ENCODE measurements around the gene BEND3. TPM values are rescaled to one million over a fixed set of nuclear protein-coding genes. Genes with fewer than 3 reads are reported as not detected.

The BEND3 gene
- total and polyA plus RNA-seq, 9 of the 15 experiments (the other 6 are each of a cell fraction or from before 2014, with no cell fraction given): 0.64 to 8.4 (median 3.3) TPM

DNA sequence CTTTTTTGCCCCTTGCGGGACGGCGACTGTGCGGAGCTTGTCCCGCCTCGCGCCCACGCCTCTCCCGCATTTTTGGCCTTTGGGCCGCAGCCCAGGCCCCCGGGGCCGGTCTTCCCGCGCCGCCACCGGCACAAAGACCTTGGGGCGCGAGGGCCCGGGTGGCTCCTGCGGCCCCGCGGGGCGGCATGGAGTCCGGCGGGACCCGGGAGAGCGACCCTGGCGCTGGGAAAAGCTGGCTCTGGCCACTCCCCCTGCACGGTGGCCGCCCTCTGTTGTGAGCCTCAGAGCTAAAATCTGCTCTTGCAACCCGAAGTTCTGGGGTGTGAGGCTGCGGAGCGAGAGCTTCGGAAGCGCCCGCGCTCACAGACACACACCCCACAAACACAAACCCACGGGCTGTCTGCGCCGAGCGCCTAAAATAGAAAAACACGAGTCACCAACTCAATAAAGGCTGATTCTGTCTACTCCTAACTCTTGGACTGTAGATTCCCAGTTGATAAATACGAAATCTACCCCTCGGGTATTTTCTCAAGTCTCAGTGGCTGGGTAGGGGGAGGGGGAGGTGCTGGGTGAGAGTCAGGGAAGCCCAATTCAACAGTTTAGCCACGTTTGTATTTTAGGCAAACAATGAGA is 496 bp upstream of the BEND3 start (continued):
- TF ChIP-seq, protein P1, sequence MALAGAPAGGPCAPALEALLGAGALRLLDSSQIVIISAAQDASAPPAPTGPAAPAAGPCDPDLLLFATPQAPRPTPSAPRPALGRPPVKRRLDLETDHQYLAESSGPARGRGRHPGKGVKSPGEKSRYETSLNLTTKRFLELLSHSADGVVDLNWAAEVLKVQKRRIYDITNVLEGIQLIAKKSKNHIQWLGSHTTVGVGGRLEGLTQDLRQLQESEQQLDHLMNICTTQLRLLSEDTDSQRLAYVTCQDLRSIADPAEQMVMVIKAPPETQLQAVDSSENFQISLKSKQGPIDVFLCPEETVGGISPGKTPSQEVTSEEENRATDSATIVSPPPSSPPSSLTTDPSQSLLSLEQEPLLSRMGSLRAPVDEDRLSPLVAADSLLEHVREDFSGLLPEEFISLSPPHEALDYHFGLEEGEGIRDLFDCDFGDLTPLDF (CRISPR knock-in tag; IDR thresholded peaks at IDR 0.05): peak; percentile 66
- TF ChIP-seq, protein P2, sequence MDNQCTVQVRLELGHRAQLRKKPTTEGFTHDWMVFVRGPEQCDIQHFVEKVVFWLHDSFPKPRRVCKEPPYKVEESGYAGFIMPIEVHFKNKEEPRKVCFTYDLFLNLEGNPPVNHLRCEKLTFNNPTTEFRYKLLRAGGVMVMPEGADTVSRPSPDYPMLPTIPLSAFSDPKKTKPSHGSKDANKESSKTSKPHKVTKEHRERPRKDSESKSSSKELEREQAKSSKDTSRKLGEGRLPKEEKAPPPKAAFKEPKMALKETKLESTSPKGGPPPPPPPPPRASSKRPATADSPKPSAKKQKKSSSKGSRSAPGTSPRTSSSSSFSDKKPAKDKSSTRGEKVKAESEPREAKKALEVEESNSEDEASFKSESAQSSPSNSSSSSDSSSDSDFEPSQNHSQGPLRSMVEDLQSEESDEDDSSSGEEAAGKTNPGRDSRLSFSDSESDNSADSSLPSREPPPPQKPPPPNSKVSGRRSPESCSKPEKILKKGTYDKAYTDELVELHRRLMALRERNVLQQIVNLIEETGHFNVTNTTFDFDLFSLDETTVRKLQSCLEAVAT (IDR thresholded peaks at IDR 0.05): no peak
- TF ChIP-seq EP300 (IDR thresholded peaks at IDR 0.05; ENCODE audit: low read length) (0 out of 2 replicates have a peak, but pooled peaks have one; percentile 2), TBP (optimal IDR thresholded peaks at IDR 0.05; ENCODE audit: low read depth, low read length) (peak; percentile 65), NR2C1 (IDR thresholded peaks at IDR 0.05) (no peak), NR2C1 (tag; IDR thresholded peaks at IDR 0.05) (no peak), ZNF239 (CRISPR knock-in tag; IDR thresholded peaks at IDR 0.05) (no peak), GABPB2 (CRISPR knock-in tag; conservative IDR thresholded peaks at IDR 0.05) (no peak), KLF1 (tag; IDR thresholded peaks at IDR 0.05) (no peak), YY1 (IDR thresholded peaks at IDR 0.05; ENCODE audit: borderline replicate concordance in 1 of 3, control insufficient read depth in 1 of 3, extremely low read depth in 1 of 3, insufficient read depth in 3 of 3, insufficient read length in 1 of 3, insufficient replicate concordance in 2 of 3, low read depth in 1 of 3, low read length in 2 of 3) (peak in 2 of 3 experiments; percentile 54 to 81), FOXJ3 (CRISPR knock-in tag; IDR thresholded peaks at IDR 0.05) (no peak), NFIC (IDR thresholded peaks at IDR 0.05) (0 out of 2 replicates have a peak, but pooled peaks have one; percentile 5), PCBP1 (IDR thresholded peaks at IDR 0.05; ENCODE audit: low read depth, low read length, poor library complexity, severe bottlenecking) (no peak), HCFC1 (IDR thresholded peaks at IDR 0.05; ENCODE audit: low read depth, low read length) (no peak), PHF20 (IDR thresholded peaks at IDR 0.05; ENCODE audit: partially characterized antibody) (no peak), ZNF830 (CRISPR knock-in tag; IDR thresholded peaks at IDR 0.05) (no peak), NCOA1 (IDR thresholded peaks at IDR 0.05; ENCODE audit: low read depth) (no peak), ZNF57 (CRISPR knock-in tag; IDR thresholded peaks at IDR 0.05) (no peak), CSDE1 (IDR thresholded peaks at IDR 0.05) (no peak)
- TF ChIP-seq, protein P3, sequence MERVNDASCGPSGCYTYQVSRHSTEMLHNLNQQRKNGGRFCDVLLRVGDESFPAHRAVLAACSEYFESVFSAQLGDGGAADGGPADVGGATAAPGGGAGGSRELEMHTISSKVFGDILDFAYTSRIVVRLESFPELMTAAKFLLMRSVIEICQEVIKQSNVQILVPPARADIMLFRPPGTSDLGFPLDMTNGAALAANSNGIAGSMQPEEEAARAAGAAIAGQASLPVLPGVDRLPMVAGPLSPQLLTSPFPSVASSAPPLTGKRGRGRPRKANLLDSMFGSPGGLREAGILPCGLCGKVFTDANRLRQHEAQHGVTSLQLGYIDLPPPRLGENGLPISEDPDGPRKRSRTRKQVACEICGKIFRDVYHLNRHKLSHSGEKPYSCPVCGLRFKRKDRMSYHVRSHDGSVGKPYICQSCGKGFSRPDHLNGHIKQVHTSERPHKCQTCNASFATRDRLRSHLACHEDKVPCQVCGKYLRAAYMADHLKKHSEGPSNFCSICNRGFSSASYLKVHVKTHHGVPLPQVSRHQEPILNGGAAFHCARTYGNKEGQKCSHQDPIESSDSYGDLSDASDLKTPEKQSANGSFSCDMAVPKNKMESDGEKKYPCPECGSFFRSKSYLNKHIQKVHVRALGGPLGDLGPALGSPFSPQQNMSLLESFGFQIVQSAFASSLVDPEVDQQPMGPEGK (CRISPR knock-in tag; IDR thresholded peaks at IDR 0.05; ENCODE audit: borderline replicate concordance): no peak
- TF ChIP-seq, protein P4, sequence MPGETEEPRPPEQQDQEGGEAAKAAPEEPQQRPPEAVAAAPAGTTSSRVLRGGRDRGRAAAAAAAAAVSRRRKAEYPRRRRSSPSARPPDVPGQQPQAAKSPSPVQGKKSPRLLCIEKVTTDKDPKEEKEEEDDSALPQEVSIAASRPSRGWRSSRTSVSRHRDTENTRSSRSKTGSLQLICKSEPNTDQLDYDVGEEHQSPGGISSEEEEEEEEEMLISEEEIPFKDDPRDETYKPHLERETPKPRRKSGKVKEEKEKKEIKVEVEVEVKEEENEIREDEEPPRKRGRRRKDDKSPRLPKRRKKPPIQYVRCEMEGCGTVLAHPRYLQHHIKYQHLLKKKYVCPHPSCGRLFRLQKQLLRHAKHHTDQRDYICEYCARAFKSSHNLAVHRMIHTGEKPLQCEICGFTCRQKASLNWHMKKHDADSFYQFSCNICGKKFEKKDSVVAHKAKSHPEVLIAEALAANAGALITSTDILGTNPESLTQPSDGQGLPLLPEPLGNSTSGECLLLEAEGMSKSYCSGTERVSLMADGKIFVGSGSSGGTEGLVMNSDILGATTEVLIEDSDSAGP (CRISPR knock-in tag; IDR thresholded peaks at IDR 0.05): no peak
- TF ChIP-seq, protein P5, sequence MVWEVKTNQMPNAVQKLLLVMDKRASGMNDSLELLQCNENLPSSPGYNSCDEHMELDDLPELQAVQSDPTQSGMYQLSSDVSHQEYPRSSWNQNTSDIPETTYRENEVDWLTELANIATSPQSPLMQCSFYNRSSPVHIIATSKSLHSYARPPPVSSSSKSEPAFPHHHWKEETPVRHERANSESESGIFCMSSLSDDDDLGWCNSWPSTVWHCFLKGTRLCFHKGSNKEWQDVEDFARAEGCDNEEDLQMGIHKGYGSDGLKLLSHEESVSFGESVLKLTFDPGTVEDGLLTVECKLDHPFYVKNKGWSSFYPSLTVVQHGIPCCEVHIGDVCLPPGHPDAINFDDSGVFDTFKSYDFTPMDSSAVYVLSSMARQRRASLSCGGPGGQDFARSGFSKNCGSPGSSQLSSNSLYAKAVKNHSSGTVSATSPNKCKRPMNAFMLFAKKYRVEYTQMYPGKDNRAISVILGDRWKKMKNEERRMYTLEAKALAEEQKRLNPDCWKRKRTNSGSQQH (CRISPR knock-in tag; IDR thresholded peaks at IDR 0.05): no peak
